ENCODE results near the gene WFDC2. TPM values are rescaled to one million over a fixed set of nuclear protein-coding genes. Genes with fewer than 3 reads are reported as not detected.
"Not testable (repeated sequence)": the region's sequence is repeated elsewhere in the genome, so short reads cannot be mapped to it uniquely, and the experiment has no call there.

Gene WFDC2
- polyA plus RNA-seq, 1 donor = 0.25 TPM

GRCh38 chr20:45452238-45452637, 17.3 kb upstream of the WFDC2 start:
- DNase-seq (ENCODE audit: low read depth) = no peak

- DNase-seq (ENCODE audit: low read depth) = no peak
Measured at GRCh38 chr20:45452772-45453691, 16.5 kb upstream of the WFDC2 start.

- no peak for DNase-seq (ENCODE audit: low read depth)
Measured at GRCh38 chr20:45456632-45457031, 12.9 kb upstream of the WFDC2 start.

GRCh38 chr20:45459606-45460005, 9.9 kb upstream of the WFDC2 start:
- no peak for DNase-seq (ENCODE audit: low read depth)

GRCh38 chr20:45461225-45461624, 8.3 kb upstream of the WFDC2 start:
- no peak for DNase-seq (ENCODE audit: low read depth)

- DNase-seq (ENCODE audit: low read depth) = no peak
Measured at GRCh38 chr20:45462711-45463509, 6.6 kb upstream of the WFDC2 start.

- DNase-seq (ENCODE audit: low read depth) = no peak
Measured at GRCh38 chr20:45463709-45464108, 5.8 kb upstream of the WFDC2 start.

- DNase-seq (ENCODE audit: low read depth) = no peak
Measured at GRCh38 chr20:45465491-45466266, 3.9 kb upstream of the WFDC2 start.

GRCh38 chr20:45467172-45467571, 2.4 kb upstream of the WFDC2 start:
- DNase-seq (ENCODE audit: low read depth) = no peak

GRCh38 chr20:45467861-45468260, 1.7 kb upstream of the WFDC2 start:
- no peak for DNase-seq (ENCODE audit: low read depth)

- no peak for DNase-seq (ENCODE audit: low read depth)
Measured at GRCh38 chr20:45470262-45470931, 844 bp downstream of the WFDC2 start.

GRCh38 chr20:45470937-45471336, 1.4 kb downstream of the WFDC2 start:
- DNase-seq (ENCODE audit: low read depth) = no peak

GRCh38 chr20:45472286-45472685, 2.7 kb downstream of the WFDC2 start:
- not testable (repeated sequence) for DNase-seq (ENCODE audit: low read depth)

GRCh38 chr20:45477530-45478148, 8.1 kb downstream of the WFDC2 start:
- DNase-seq (ENCODE audit: low read depth) = not testable (repeated sequence)

GRCh38 chr20:45479822-45480221, 10.3 kb downstream of the WFDC2 start:
- no peak for DNase-seq (ENCODE audit: low read depth)

GRCh38 chr20:45484676-45485075, 15.1 kb downstream of the WFDC2 start:
- no peak for DNase-seq (ENCODE audit: low read depth)

GRCh38 chr20:45485388-45485787, 15.8 kb downstream of the WFDC2 start:
- no peak for DNase-seq (ENCODE audit: low read depth)

- no peak for DNase-seq (ENCODE audit: low read depth)
Measured at GRCh38 chr20:45487231-45487635, 17.7 kb downstream of the WFDC2 start.

- no peak for DNase-seq (ENCODE audit: low read depth)
Measured at GRCh38 chr20:45489083-45489531, 19.6 kb downstream of the WFDC2 start.

- no peak for DNase-seq (ENCODE audit: low read depth)
Measured at GRCh38 chr20:45495501-45495941, 26.0 kb downstream of the WFDC2 start.

GRCh38 chr20:45496166-45496565, 26.6 kb downstream of the WFDC2 start:
- no peak for DNase-seq (ENCODE audit: low read depth)

Measured in forelimb muscle (tissue), 1 donor.